Panc1 (cell line): ENCODE results near the gene CHST8. TPM values are rescaled to one million over a fixed set of nuclear protein-coding genes. Genes with fewer than 3 reads are reported as not detected.

Source experiments
- ATAC-seq: fragments of 200-7000 bp; cut with Tn5 transposase; 2 replicates; pipeline ENCODE4 v1.9.1; 2020; ENCODE audit warnings: mild to moderate bottlenecking, moderate library complexity
- BruUV-seq: library from RNA; stranded (reverse); fragments of 400-500 nt; replicated peaks from 2 replicates; lab custom pipeline; 2021; lab: Mats Ljungman, UMichigan
- CTCF ChIA-PET: fragments of 300-600 bp; sonication (Branson Sonifier 250); formaldehyde crosslinking; loops from one replicate; lab custom pipeline; 2022; ENCODE audit warnings: antibody characterized with exemption; lab: Charles Lee
- POLR2A ChIA-PET: fragments of 300-600 bp; sonication (Branson Sonifier 250); formaldehyde crosslinking; loops from one replicate; lab custom pipeline; 2022; ENCODE audit warnings: antibody characterized with exemption; lab: Charles Lee
- DNase-seq: peaks from one replicate; pipeline ENCODE4 v3.0.0-alpha.2; 2010; ENCODE audit warnings: low read depth, low spot score
- H3K27ac ChIP-seq: 2 replicates; pipeline ENCODE4 v1.5.1; 2011; ENCODE audit warnings: mild to moderate bottlenecking, low read length, inconsistent platforms
- H3K27me3 ChIP-seq: fragments of 200-500 bp; sonication (Bioruptor generic); 2 replicates; pipeline ENCODE4 v1.6.0; 2014; ENCODE audit warnings: low read length, inconsistent platforms; ENCODE audit not compliant: control insufficient read depth, insufficient read depth
- H3K36me3 ChIP-seq: fragments of 200-500 bp; sonication (Bioruptor generic); 2 replicates; pipeline ENCODE4 v1.5.1; 2014; ENCODE audit warnings: inconsistent platforms, mild to moderate bottlenecking, low read length, moderate library complexity; ENCODE audit not compliant: control insufficient read depth, insufficient read depth
- H3K4me1 ChIP-seq: 2 replicates; pipeline ENCODE4 v1.5.1; 2011; ENCODE audit warnings: inconsistent platforms, mild to moderate bottlenecking, low read length, moderate library complexity; ENCODE audit not compliant: control insufficient read depth, insufficient read depth
- H3K4me3 ChIP-seq, 2 experiments: 2 replicates each; pipeline ENCODE4 v1.5.1; 2011 to 2012; ENCODE audit warnings: low read depth in 2 of 2, low read length in 2 of 2, mild to moderate bottlenecking in 2 of 2, inconsistent platforms in 1 of 2, moderate library complexity in 1 of 2
- H3K9me3 ChIP-seq: fragments of 200-500 bp; sonication (Bioruptor generic); 2 replicates; pipeline ENCODE4 v1.5.1; 2014; ENCODE audit warnings: low read depth, mild to moderate bottlenecking, inconsistent platforms, low read length, moderate library complexity; ENCODE audit not compliant: control insufficient read depth, insufficient read depth
- POLR2AphosphoS5 ChIP-seq: IDR thresholded peaks from 2 replicates; pipeline ENCODE4 v1.6.1; 2012; ENCODE audit warnings: mild to moderate bottlenecking, low read depth, low read length, moderate library complexity
- REST ChIP-seq, 2 experiments: IDR thresholded peaks; 2 replicates each; pipeline ENCODE4 v1.6.1; 2011 to 2012; ENCODE audit warnings: low read depth in 2 of 2, control low read depth in 1 of 2, low read length in 1 of 2, mild to moderate bottlenecking in 1 of 2, moderate library complexity in 1 of 2; ENCODE audit not compliant: insufficient read depth in 1 of 2
- SIN3A ChIP-seq: IDR thresholded peaks from 2 replicates; pipeline ENCODE4 v1.6.1; 2012; ENCODE audit warnings: low read depth, mild to moderate bottlenecking, low read length, moderate library complexity, borderline replicate concordance; ENCODE audit not compliant: insufficient read depth
- TCF7L2 ChIP-seq: IDR thresholded peaks from 2 replicates; pipeline ENCODE4 v1.6.1; 2011; ENCODE audit warnings: mild to moderate bottlenecking, low read depth, low read length, inconsistent platforms
- in situ Hi-C: cut with HindIII; loops from 2 replicates; pipeline ENCODE4 v1.10.0; 2016; ENCODE audit warnings: low sequenced_read_pairs, low pct_unique_long_range_greater_than_20kb
- intact Hi-C: fragments of 100-400 bp; cut with micrococcal nuclease; formaldehyde crosslinking; loops from one replicate; pipeline ENCODE4 v1.10.0; 2022; ENCODE audit not compliant: unreplicated experiment
- total RNA-seq: library from RNA; stranded (reverse); gene quantifications from one replicate; pipeline ENCODE4 v1.2.1, GENCODE V29; 2021; ENCODE audit not compliant: unreplicated experiment
- TF ChIP-seq, protein P1 (sequence below): fragments of 450-650 bp; IDR thresholded peaks from 2 replicates; pipeline ENCODE4 v1.5.1; 2017; ENCODE audit warnings: mild to moderate bottlenecking

CHST8 gene
- total RNA-seq, 1 experiment from 2014 or later = 0.28 TPM

GRCh38 chr19:33731881-33732280, 110.1 kb downstream of the CHST8 start:
- in situ Hi-C loops = no loop called here
- intact Hi-C loops = no loop called here
- Histone ChIP-seq H3K27me3 (peaks cover 37% of the 10 kb centered on the region), H3K9me3 (no peaks in the 10 kb centered on the region), H3K36me3 (no peaks in the 10 kb centered on the region), H3K4me3 (no peak overlapping the region), H3K27ac (no peak overlapping the region), H3K4me1 (no peaks in the 10 kb centered on the region)
- ATAC-seq (no peak), DNase-seq (no peak)
- ChIA-PET CTCF (no interaction called here), POLR2A (no interaction called here)
- BruUV-seq = no TSS peak
- TF ChIP-seq, protein P1, sequence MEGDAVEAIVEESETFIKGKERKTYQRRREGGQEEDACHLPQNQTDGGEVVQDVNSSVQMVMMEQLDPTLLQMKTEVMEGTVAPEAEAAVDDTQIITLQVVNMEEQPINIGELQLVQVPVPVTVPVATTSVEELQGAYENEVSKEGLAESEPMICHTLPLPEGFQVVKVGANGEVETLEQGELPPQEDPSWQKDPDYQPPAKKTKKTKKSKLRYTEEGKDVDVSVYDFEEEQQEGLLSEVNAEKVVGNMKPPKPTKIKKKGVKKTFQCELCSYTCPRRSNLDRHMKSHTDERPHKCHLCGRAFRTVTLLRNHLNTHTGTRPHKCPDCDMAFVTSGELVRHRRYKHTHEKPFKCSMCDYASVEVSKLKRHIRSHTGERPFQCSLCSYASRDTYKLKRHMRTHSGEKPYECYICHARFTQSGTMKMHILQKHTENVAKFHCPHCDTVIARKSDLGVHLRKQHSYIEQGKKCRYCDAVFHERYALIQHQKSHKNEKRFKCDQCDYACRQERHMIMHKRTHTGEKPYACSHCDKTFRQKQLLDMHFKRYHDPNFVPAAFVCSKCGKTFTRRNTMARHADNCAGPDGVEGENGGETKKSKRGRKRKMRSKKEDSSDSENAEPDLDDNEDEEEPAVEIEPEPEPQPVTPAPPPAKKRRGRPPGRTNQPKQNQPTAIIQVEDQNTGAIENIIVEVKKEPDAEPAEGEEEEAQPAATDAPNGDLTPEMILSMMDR = no peak
- TF ChIP-seq SIN3A (no peak), REST (IDR thresholded peaks at IDR 0.05; ENCODE audit: insufficient read depth in 1 of 2, low read depth in 2 of 2, low read length in 1 of 2) (no peak), TCF7L2 (no peak), POLR2AphosphoS5 (no peak)

DNA sequence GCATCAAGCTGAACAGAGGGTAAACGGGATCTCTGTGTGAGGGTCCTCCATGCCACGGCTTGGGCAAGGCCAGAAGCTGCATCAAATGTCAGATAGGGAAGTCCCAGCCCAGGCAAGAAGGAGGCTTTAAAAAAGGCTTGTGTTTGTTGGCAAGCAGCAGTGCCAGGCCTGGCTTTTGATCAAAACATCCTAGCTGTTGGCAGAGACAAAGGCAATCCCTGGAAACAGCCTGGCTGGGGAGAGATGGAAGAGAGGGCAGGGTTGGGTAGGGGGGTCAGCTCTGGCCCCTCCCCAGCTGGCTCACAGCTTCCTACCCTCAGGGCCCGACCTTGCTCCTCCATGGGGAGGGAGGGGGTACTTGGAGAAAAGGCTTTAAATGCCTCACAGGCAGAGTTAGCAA, 113.2 kb downstream of the CHST8 start:
- in situ Hi-C loops = no loop called here
- ChIA-PET CTCF (interaction anchor here (0.6 kb wide), 1 partner anchor 493 kb away, joined by 3 read pairs; no protein-coding TSS in a partner anchor), POLR2A (interaction anchor here (0.6 kb wide), 1 partner anchor 25 kb away, joined by 4 read pairs; no protein-coding TSS in a partner anchor)
- H3K36me3 ChIP-seq = no peaks in the 10 kb centered on the region
- ATAC-seq = no peak
- DNase-seq = no peak
- intact Hi-C loops = no loop called here
- H3K9me3 ChIP-seq = no peaks in the 10 kb centered on the region
- TF ChIP-seq, protein P1 = no peak
- TF ChIP-seq TCF7L2 (no peak), SIN3A (no peak)
- peaks cover 52% of the 10 kb centered on the region for H3K27me3 ChIP-seq
- H3K27ac ChIP-seq = no peak overlapping the region
- H3K4me3 ChIP-seq = no peak overlapping the region
- no TSS peak for BruUV-seq
- no peaks in the 10 kb centered on the region for H3K4me1 ChIP-seq
